GM18498 (cell line): ENCODE measurements around the gene SLITRK4.

Experiments
- ATAC-seq: cut with Tn5 transposase; IDR thresholded peaks from one replicate; pipeline ENCODE4 v1.9.1; 2021; ENCODE audit warnings: mild to moderate bottlenecking, moderate library complexity; ENCODE audit not compliant: unreplicated experiment

Gene SLITRK4, protein sequence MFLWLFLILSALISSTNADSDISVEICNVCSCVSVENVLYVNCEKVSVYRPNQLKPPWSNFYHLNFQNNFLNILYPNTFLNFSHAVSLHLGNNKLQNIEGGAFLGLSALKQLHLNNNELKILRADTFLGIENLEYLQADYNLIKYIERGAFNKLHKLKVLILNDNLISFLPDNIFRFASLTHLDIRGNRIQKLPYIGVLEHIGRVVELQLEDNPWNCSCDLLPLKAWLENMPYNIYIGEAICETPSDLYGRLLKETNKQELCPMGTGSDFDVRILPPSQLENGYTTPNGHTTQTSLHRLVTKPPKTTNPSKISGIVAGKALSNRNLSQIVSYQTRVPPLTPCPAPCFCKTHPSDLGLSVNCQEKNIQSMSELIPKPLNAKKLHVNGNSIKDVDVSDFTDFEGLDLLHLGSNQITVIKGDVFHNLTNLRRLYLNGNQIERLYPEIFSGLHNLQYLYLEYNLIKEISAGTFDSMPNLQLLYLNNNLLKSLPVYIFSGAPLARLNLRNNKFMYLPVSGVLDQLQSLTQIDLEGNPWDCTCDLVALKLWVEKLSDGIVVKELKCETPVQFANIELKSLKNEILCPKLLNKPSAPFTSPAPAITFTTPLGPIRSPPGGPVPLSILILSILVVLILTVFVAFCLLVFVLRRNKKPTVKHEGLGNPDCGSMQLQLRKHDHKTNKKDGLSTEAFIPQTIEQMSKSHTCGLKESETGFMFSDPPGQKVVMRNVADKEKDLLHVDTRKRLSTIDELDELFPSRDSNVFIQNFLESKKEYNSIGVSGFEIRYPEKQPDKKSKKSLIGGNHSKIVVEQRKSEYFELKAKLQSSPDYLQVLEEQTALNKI

DNA sequence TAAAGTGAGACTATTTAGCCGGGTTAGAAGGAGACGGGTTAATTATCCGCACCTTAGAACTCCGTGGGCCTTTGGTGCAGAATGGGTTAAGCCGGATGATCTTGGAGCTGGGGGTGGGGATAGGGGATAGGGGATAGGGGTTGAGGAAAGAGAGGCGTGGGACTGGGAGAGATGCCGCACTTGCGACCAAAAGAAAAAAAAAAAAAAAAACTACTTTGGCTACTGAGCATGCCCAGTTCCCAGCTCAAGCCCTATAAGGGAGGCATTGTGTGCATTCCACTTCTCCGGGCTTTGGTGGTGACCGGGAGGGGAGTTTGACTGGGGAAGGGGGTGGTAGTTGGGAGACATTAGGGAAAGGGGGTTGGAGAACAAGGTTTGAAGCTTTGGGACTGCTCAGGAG, at the start of gene SLITRK4:
SLITRK4 (minus strand) TSS at position 187 of the 400 bp plus-strand sequence. CDS start 4,993 bp downstream, outside the sequence.
- ATAC-seq: no peak

DNA sequence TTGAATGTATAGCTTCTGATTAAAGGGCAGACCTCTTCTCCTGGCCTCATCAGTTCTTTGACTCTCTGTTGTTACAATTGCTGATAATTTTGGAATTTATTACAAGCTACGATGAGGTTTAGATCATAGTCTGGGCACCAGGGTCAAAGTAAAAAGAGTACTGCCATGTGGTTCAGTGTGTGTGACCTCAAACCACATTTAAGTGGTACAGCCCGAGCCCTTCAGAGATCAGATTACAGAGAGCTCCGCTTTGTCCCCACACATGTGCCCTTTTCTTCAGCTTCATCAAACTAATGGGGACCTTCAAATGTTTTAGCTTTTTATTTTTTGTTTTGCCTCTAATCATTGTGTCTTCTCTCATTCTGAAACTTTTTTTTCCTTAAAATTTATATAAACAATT, 47.6 kb upstream of the SLITRK4 start:
- ATAC-seq: no peak

DNA sequence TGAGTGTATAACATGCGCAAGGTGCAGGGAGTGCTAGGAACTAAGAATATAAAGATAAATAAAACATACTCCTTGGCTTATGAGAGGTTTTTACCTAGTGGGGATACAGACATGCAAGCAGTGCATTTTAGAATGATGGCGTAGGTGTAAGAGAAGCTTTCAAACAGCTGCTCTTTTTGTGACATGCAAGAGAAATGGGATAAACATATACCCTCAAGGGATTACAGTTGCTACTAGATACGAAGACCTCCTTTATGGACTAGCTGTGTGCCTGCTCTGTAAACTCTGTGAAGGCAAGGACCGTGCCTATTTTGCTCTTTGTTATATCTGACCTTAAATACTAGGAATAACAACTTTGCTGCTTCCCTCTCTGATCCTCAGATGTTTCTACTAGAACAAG, 39.0 kb upstream of the SLITRK4 start:
- no peak for ATAC-seq

DNA sequence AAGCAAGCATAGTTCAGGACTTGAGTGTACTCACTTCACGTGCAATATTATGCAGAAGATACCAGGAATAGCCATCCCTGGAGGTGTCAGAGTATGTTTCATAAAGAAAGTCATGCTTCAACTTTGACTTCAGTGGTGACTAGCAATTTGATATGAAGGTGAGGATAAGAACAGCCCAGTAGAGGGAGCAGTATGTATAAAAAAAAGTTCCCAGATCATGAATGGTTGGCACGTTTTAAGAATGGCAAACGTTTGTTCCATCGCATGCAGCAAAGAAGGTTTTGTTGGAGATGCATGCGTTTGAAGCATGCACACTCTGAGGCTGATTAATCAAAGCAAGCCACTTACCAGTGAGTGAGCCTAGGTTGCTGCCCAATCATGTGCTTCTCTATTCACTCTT, 33.5 kb upstream of the SLITRK4 start:
- no peak for ATAC-seq

DNA sequence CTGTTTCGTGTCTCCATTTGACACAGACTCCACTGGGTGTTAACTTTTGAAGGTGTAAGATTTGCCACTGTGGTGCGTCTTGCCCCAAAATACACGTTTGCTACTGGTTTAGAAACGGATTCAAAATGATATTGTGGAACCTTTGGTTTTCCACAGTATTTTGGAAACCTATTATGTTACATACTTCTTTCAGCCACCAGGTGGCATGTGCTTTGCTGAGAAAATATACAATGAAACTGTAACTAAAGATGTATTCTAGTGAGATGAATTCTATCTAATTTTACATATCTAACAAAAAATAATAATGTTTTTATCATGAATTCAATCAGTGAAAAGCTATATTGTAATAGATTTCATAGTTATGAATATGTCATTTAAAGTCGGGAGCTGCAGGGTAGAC, 28.4 kb upstream of the SLITRK4 start:
- no peak for ATAC-seq

DNA sequence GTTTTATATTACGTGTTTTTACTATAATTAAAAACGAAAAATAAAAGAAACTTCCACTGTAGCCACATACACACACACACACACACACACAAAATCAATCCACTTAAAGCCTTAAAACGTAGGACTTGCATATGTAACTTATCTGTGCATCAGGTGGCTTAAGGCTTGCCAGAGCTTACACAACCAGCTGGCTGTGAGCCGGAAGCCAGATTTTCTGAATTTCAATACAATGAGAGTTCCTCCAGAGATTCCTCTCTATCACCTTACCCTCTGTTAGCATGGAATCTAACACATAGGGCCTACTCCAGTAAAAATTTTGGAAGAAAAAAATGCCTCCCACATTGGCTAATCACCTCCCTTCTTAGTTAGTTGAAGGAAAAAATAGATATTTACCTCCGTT, 27.9 kb upstream of the SLITRK4 start:
- no peak for ATAC-seq

DNA sequence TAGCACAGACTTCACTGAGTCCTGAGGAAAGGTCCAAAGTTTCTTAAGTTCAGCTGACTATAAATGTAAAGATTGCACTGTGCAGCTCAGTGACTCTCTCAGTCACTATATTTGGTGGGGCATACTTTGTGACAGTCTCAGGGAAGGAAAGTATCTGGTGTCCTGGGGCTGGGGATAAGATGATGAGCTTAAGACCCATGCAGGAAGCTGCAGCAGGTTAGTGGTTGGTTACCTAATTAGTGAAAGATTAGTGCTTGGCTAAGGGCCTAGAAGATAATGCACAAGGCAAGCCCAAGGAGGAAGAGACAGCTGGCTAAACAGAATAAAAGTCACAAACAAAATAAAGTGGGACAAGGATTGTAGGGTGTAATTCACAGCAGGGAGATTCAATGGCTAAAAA, 25.4 kb upstream of the SLITRK4 start:
- ATAC-seq: no peak

DNA sequence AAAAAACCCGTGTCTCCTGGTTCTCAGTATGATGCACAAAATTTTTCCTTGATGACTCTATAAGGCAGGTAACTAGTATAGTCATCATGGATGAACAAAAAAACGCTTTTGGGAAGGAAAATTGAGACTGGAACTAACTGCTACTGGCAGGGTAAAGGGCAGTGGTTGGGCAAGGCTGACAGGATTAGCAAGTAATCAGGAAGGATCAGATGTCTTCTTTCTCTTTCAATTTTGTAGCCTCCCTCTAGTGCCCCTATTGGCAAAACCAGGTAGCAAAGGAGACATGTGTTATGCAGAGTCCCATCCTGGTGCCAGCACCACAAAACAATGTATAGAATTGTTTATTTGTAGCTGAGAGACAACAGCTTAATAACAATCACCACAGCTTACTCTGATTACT, 12.8 kb upstream of the SLITRK4 start:
- no peak for ATAC-seq

DNA sequence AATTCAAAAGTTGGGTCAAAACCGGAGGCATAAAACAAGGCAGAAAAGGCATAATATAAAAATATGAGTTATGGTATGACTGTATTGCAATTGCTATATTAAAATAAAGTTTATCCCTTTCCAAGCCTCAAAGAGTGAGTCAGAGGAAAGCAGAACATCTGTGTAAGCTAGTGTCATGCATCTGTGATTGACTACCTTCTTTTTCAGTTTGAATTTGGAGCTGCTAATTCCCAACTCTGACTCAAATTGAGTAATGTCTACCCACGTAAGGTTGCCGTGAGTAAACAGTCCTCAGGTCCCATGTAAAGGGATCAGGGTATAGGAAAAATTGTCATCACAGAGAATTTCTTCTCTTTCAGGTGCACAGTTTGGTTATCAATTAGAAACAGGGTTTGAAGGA, 6.5 kb upstream of the SLITRK4 start:
- no peak for ATAC-seq

DNA sequence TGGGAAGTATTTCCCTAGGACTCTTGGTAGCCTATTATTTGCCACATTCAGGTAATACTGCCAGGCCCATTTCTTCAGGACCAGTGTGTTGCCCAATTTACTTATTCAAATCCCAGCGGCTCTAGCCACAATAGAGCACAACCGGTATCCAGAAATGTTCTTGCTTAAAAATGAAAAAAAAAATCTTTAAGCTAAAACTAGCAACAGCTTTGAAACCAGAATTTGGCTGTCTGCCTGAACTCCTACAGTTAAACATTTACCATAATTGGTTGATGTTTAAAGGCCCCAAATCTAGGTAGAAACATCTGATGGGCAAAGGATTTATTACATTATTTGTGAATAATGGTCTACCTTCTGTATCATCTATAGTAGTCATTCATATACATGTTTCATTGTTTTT, 930 bp upstream of the SLITRK4 start:
- no peak for ATAC-seq

DNA sequence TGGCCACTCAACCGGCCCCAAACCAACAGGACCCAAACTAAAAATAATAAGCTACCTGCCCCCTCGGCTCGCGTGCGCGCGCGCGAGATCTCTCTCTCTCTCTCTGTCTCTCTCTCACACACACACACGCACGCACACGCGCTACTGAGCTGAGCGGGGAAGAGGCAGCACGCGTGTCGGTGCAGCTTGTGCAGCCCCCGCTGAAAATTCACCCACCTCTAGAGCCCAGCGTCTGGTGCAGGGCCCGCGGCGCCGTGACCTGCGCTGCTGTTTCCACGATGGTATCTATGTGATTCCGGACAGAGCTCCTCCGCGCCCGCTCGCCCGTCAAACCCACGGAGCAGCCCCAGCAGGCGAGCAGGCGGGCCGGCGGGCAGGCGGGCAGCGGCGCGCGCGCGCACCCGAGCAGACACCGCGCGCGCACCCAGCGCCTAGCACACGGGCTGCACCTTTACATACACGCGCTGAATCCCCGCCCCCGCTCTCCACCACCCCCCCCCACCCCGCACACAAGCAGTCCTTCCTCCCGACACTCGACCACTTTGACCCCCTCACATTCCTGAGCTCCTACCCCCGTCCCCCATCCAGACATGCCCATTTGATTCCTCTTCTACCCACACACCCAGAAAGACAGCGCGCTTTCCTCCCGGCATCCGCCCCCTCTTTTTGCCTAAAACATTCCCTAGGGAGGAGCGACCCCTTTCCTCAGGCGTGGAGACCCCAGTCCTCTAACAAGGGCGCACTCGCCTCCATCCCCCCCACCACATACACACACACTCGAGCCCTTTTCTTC, 1.0 kb downstream of the SLITRK4 start:
- ATAC-seq: no peak

DNA sequence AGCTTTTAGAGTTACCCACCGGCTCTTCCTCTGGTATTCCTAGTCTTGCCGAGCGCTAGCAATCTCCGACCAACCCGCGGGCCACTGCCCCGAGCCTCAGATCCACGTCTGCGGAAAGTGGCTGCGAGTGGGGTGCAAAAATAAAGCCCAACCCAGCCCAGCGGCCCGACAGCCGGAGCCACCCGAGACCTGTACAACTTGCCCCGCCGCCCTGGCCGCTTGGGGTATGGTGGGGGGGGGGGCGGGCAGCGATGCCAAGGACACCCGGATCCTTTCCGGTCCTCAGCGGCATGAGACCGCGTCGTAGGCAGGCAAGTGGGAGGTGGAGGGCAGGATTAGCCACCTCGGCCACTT, 1.6 kb downstream of the SLITRK4 start:
- no peak for ATAC-seq

DNA sequence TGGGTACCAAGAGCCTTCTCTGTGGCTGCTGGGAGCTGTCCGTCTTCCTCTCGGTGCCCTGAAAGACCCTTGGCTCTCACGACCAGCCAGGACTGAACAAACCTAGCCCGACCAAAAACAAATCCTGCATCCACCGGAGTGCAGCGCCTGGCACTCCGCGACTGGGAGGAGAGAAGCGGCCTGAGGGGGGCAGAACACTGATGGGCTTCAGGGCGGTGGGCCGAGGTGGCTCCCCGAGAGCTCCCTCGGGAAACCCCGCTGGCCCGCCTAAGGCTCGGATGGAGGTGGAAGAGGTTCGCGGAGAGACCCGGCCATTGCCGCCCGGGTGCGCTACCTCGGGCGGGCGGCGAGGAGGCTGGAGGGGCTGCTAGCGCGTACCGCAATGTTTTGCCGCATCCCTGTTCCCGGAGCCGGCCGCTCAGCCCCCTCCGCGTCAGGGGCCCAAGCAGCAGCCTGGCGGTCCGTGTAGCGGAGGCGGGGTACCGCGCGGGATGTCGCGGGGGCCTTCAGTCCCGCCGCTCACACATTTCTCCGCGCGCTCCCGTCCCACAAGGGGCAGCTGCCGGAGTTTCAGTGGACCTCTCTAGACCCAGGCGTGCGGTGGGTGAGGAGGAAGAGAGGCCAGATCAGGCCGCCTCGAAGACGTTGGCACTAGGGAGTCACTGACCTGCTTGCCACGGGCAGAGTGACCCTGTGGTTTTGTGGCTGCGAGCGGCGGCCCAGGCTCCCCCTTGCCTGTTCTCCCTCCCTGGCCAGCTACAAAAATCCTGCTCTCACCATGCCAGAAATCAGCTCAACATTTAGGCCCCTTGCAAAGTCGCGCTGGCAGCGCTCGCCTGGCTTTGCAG, 2.2 kb downstream of the SLITRK4 start:
- ATAC-seq: no peak

DNA sequence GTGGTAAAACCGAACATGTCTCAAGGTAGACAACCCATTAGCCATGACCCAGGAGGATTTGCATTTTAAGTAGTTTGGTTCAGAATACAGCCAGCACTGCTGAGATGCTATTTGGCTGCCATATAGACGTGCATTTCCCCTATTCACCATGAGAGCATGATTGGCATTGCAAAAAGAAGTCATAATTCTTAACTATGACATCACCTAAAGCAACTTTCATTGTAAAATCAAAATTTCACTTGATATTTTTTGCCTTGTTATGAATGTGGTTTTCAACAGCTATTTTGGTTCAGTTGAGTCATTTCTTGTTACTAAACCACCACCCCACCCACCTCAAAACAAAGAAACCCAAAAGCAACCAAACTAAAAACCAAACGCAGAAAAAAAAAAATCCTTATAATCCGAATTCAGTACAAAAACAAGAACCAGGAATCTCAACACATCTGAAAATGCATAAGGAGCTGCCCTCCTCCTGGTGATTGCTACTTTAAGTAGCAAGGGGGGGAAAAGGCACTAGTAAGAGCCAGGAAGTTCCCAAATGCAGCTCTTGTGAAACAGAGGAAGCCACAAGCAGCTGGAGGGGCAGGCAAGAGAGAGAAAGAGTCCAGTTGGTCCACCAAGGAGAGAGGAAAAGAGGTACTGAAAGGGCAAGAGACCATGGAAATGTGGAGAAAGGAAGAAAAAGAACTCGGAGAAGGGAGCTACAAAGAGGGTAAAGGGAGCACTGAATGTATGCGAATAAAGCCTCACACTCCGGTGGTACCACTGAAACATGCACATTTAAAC, 3.1 kb downstream of the SLITRK4 start:
- no peak for ATAC-seq

DNA sequence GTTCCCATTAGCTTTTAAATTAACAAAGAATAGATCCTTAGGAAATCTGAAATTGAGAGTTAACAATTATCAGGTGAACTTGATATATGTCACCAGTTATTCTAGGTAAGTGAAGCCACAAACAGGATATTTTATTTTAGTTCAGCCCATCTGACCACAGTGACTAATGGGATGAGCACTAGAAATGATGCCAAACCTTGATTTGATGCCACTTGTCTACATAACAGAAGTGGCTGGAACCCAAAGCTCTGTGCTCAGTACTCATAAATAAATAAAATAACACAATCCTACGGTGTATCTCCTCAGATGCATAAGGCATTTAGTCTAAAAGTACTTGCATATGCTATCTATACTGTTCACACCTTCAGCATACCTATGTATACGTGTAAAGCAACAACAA, 12.2 kb downstream of the SLITRK4 start:
- ATAC-seq: no peak

DNA sequence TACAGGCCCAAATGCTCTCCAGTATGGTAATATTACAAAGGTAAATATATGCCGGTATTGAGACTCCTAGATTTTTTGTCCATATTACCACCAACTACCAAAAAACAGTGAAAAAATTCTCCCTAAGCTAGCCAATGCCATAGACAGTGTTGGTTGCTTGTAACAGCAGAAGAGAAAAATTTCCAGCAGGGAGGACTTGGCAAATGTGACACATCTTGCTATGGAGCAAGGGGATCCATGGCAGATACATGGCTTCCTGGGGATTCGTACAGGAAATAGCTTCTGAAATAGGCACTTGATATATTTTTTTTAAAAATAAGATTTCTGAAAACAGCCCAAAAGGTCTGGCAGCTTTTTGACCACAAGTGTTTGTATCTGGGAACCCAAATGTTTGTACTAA, 14.6 kb downstream of the SLITRK4 start:
- ATAC-seq: no peak

DNA sequence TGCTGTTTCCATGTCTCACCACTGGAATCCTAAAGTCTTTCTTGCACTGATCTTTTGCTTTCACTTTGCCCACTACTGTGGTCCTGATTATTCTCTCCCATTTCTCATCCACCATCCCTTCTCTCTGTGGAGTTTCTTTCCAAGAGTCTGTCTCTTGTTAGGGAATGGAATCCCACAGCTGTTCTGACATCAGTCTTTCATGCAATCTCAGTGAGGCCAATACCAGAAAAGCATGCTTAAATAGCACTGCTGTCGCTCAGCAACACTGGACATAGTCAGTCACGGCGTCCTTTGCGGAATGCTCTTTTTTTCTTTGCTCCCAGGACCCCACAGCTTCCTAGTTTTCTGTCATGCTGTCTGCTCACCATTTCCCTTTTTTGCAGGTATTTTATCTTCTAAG, 20.1 kb downstream of the SLITRK4 start:
- ATAC-seq: no peak

DNA sequence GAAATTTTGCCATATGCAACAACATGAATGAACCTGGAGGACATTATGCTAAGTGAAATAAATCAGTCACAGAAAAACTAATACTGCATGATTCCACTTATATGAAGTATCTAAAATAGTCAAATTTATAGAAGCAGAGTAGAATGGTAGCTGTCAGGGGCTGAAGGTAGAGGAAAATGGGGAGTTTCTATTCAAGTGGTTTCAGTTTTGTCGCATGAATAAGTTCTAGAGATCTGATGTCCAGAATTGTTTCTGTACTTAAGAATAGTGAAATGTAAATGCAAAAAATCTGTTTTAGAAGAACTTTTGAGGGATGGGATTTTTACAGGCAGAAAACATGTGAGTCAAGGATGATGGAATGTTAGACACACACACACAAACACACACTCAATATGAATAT, 34.1 kb downstream of the SLITRK4 start:
- no peak for ATAC-seq

DNA sequence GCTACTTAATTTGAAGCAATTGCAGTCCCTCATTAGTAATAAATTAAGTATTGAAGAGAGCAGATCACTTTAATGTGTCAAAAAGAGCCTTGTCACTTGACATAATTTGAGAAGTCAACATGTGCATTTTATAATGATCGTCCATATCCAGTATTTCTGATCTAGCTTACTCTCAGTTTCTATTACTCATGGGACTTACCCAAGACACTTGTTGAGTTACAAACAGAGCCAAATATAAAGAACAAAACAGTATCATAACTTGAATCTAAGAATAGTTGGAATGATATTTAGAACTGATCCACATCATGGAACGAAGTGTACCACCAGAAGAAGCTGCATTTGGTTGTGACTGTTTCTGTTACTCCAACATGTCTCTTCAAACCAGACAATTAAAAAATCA, 54.7 kb downstream of the SLITRK4 start:
- ATAC-seq: no peak

DNA sequence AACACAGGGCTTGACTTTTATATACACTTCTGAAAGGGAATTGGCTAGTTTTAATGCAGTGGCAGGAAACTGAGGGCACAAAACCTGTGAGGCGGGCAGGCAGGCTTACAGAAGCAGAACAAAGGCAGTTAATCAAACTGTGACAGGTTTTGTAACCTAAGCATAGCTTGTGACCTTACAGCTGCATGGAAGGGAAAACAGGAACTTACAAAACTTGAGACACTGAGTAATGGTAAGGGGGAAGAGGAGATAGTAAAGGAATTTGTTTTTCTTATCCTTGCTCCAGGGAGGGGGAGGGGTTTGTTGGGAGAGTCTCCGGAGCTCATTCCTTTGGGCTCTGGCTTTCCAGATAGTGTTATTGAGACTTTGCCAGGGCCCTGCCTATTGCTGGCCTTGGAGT, 55.6 kb downstream of the SLITRK4 start:
- ATAC-seq: no peak
